GM23248 (cell line): ENCODE data around the gene MRPL40. TPM values are rescaled to one million over a fixed set of nuclear protein-coding genes. Genes with fewer than 3 reads are reported as not detected.

Experiments
- DNase-seq: peaks from one replicate; pipeline ENCODE4 v3.0.0-alpha.2; 2015
- H2AFZ ChIP-seq: fragments of 200-600 bp; sonication (generic); 2 replicates; pipeline ENCODE4 v1.6.1; 2016; ENCODE audit warnings: antibody characterized with exemption
- H3F3A ChIP-seq: fragments of 200-600 bp; sonication (generic); 2 replicates; pipeline ENCODE4 v1.6.1; 2016; ENCODE audit warnings: mild to moderate bottlenecking, antibody characterized with exemption, mixed run types; ENCODE audit not compliant: insufficient read depth
- H3K27ac ChIP-seq: fragments of 200-600 bp; sonication (generic); 2 replicates; pipeline ENCODE4 v1.5.1; 2016; ENCODE audit warnings: mild to moderate bottlenecking
- H3K27me3 ChIP-seq: fragments of 200-600 bp; sonication (generic); replicated peaks from 2 replicates; pipeline ENCODE4 v1.6.1; 2016; ENCODE audit warnings: mild to moderate bottlenecking; ENCODE audit not compliant: insufficient read depth
- H3K36me3 ChIP-seq: fragments of 200-600 bp; sonication (generic); 2 replicates; pipeline ENCODE4 v1.6.1; 2016; ENCODE audit warnings: low read depth, mild to moderate bottlenecking
- H3K4me1 ChIP-seq: fragments of 200-600 bp; sonication (generic); 2 replicates; pipeline ENCODE4 v1.6.1; 2016; ENCODE audit warnings: mild to moderate bottlenecking; ENCODE audit not compliant: insufficient read depth
- H3K4me2 ChIP-seq: fragments of 200-600 bp; sonication (generic); one replicate; pipeline ENCODE4 v1.6.1; 2016; ENCODE audit warnings: mild to moderate bottlenecking; ENCODE audit not compliant: unreplicated experiment
- H3K4me3 ChIP-seq: fragments of 200-600 bp; sonication (generic); 2 replicates; pipeline ENCODE4 v1.5.1; 2016; ENCODE audit warnings: mild to moderate bottlenecking
- H3K79me2 ChIP-seq: fragments of 200-600 bp; sonication (generic); 2 replicates; pipeline ENCODE4 v1.6.1; 2016; ENCODE audit warnings: mild to moderate bottlenecking; ENCODE audit not compliant: insufficient read depth
- H3K9ac ChIP-seq: fragments of 200-600 bp; sonication (generic); 2 replicates; pipeline ENCODE4 v1.6.1; 2016; ENCODE audit warnings: mild to moderate bottlenecking
- H3K9me2 ChIP-seq: fragments of 200-600 bp; sonication (generic); 2 replicates; pipeline ENCODE4 v1.6.1; 2016; ENCODE audit warnings: mixed run types, mild to moderate bottlenecking, moderate library complexity; ENCODE audit not compliant: insufficient read depth
- H3K9me3 ChIP-seq: fragments of 200-600 bp; sonication (generic); one replicate; pipeline ENCODE4 v1.6.1; 2017; ENCODE audit warnings: low read depth
- H4K20me1 ChIP-seq: fragments of 200-600 bp; sonication (generic); 2 replicates; pipeline ENCODE4 v1.6.0; 2016; ENCODE audit not compliant: insufficient read depth
- EZH2 ChIP-seq: fragments of 200-600 bp; sonication (generic); IDR thresholded peaks from 2 replicates; pipeline ENCODE4 v1.6.1; 2018; ENCODE audit warnings: antibody characterized with exemption, mild to moderate bottlenecking; ENCODE audit not compliant: insufficient read depth, poor library complexity, severe bottlenecking
- EZH2phosphoT487 ChIP-seq: fragments of 200-600 bp; sonication (generic); IDR thresholded peaks from 2 replicates; pipeline ENCODE4 v1.6.1; 2018; ENCODE audit warnings: antibody characterized with exemption, moderate library complexity, mild to moderate bottlenecking, low read depth; ENCODE audit not compliant: insufficient read depth
- WGBS, 2 experiments: methylation state at CpG; one replicate each; pipeline ENCODE4 v1.1.6; 2015 to 2017; ENCODE audit warnings: low lambda C conversion rate in 2 of 2, low coverage in 1 of 2; ENCODE audit errors: missing lambda C conversion rate in 2 of 2; 5-methylcytosine and 5-hydroxymethylcytosine counted together
- in situ Hi-C: fragments of 300-500 bp; cut with MboI; formaldehyde crosslinking; loops from 2 replicates; pipeline ENCODE4 v1.15.0; 2020
- polyA plus RNA-seq: library from polyadenylated mRNA; unstranded; fragments of >200 nt; fragmentation: Nextera tagmentation; extraction: Ambion mirVana; gene quantifications from 2 replicates; pipeline ENCODE4 v1.2.1, GENCODE V29; 2016
- total RNA-seq: library from RNA; depleted of rRNA; stranded (reverse); fragments of >200 nt; shearing (Covaris generic); gene quantifications from 2 replicates; pipeline ENCODE4 v1.2.3, GENCODE V29; 2014

Gene MRPL40
- total and polyA plus RNA-seq, 2 experiments from 2014 or later: 37.6 to 81.9 TPM

GRCh38 chr22:19466848-19467752, 34.8 kb downstream of the MRPL40 start:
- Histone ChIP-seq H3K27me3 (no peaks in the 10 kb centered on the region), H4K20me1 (no peaks in the 10 kb centered on the region), H3K9me2 (no peaks in the 10 kb centered on the region), H3K4me3 (no peak overlapping the region), H3K27ac (no peak overlapping the region), H3F3A (peaks cover 19% of the 10 kb centered on the region), H3K4me2 (no peak overlapping the region), H3K79me2 (peaks cover 5% of the 10 kb centered on the region; the same call in 1 of the 2 replicates), H3K4me1 (peaks cover 21% of the 10 kb centered on the region), H3K36me3 (peaks cover 50% of the 10 kb centered on the region; the same call in 1 of the 2 replicates), H3K9ac (no peak overlapping the region), H2AFZ (no peak overlapping the region), H3K9me3 (no peaks in the 10 kb centered on the region)
- 97 to 99% methylated on average over 9 of the region's 9 CpGs for WGBS, 2 experiments
- no peak for DNase-seq
- in situ Hi-C loops: no loop called here
- TF ChIP-seq EZH2phosphoT487 (no peak), EZH2 (no peak)

GRCh38 chr22:19467912-19468311, 35.6 kb downstream of the MRPL40 start:
- DNase-seq: no peak
- no peak overlapping the region for H3K4me2 ChIP-seq
- H3K4me3 ChIP-seq: no peak overlapping the region
- H3K9me3 ChIP-seq: no peaks in the 10 kb centered on the region
- in situ Hi-C loops: no loop called here
- no peak overlapping the region for H3K27ac ChIP-seq
- H3K4me1 ChIP-seq: peaks cover 19% of the 10 kb centered on the region
- peaks cover 48% of the 10 kb centered on the region; the same call in 1 of the 2 replicates for H3K36me3 ChIP-seq
- peaks cover 13% of the 10 kb centered on the region for H3K79me2 ChIP-seq
- H3K27me3 ChIP-seq: no peaks in the 10 kb centered on the region
- H4K20me1 ChIP-seq: no peaks in the 10 kb centered on the region
- 96 to 98% methylated on average over 6 of the region's 6 CpGs for WGBS, 2 experiments
- no peak for TF ChIP-seq EZH2
- TF ChIP-seq EZH2phosphoT487: no peak
- H3F3A ChIP-seq: peaks cover 19% of the 10 kb centered on the region
- no peak overlapping the region for H3K9ac ChIP-seq
- no peaks in the 10 kb centered on the region for H3K9me2 ChIP-seq
- H2AFZ ChIP-seq: no peak overlapping the region

- Histone ChIP-seq H3K79me2 (peaks cover 28% of the 10 kb centered on the region), H4K20me1 (no peaks in the 10 kb centered on the region), H3K27me3 (no peaks in the 10 kb centered on the region), H3K4me3 (no peak overlapping the region), H3K36me3 (peaks cover 49% of the 10 kb centered on the region; the same call in 1 of the 2 replicates), H3K9ac (no peak overlapping the region), H3K4me1 (peaks cover 4% of the 10 kb centered on the region), H3F3A (peaks cover 10% of the 10 kb centered on the region), H2AFZ (no peak overlapping the region), H3K4me2 (no peak overlapping the region), H3K9me3 (no peaks in the 10 kb centered on the region), H3K9me2 (no peaks in the 10 kb centered on the region), H3K27ac (no peak overlapping the region)
- DNase-seq: no peak
- TF ChIP-seq EZH2 (no peak), EZH2phosphoT487 (no peak)
- 86 to 96% methylated on average over 7 of the region's 7 CpGs for WGBS, 2 experiments
- in situ Hi-C loops: no loop called here
Measured at GRCh38 chr22:19469421-19469820, 37.1 kb downstream of the MRPL40 start.

GRCh38 chr22:19470010-19470409, 37.7 kb downstream of the MRPL40 start:
- H3K9ac ChIP-seq: no peak overlapping the region
- no peak for TF ChIP-seq EZH2phosphoT487
- no peak for TF ChIP-seq EZH2
- in situ Hi-C loops: no loop called here
- no peak for DNase-seq
- no peaks in the 10 kb centered on the region for H3K27me3 ChIP-seq
- peaks cover 49% of the 10 kb centered on the region; the same call in 1 of the 2 replicates for H3K36me3 ChIP-seq
- H2AFZ ChIP-seq: no peak overlapping the region
- H3K9me2 ChIP-seq: no peaks in the 10 kb centered on the region
- no peaks in the 10 kb centered on the region for H3K9me3 ChIP-seq
- H3F3A ChIP-seq: peaks cover 4% of the 10 kb centered on the region; the same call in 1 of the 2 replicates
- WGBS, 2 experiments: 96% methylated on average over 2 of the region's 2 CpGs
- H4K20me1 ChIP-seq: no peaks in the 10 kb centered on the region
- peaks cover 34% of the 10 kb centered on the region for H3K79me2 ChIP-seq
- H3K27ac ChIP-seq: no peak overlapping the region
- H3K4me3 ChIP-seq: no peak overlapping the region
- H3K4me1 ChIP-seq: no peaks in the 10 kb centered on the region
- no peak overlapping the region for H3K4me2 ChIP-seq
